KBM-7 (cell line): ENCODE data around the gene GLS.
A peak's percentile ranks its signal among the peaks of the same experiment; 100 is the strongest.

ENCODE experiments used
- DNase-seq: peaks from one replicate; pipeline ENCODE4 v3.0.0-alpha.2; 2015
- in situ Hi-C: fragments of 300-500 bp; cut with MboI; formaldehyde crosslinking; loops from 2 replicates; pipeline ENCODE4 v1.14.3; 2020; ENCODE audit warnings: low sequenced_read_pairs, low pct_unique_long_range_greater_than_20kb, mixed read lengths

The GLS gene

GRCh38 chr2:190910341-190911136, 29.9 kb downstream of the GLS start:
- in situ Hi-C loops: no loop called here
- no peak for DNase-seq

GRCh38 chr2:190911813-190912212, 31.2 kb downstream of the GLS start:
- no peak for DNase-seq
- in situ Hi-C loops: no loop called here

- DNase-seq: no peak
- in situ Hi-C loops: no loop called here
These were observed 32.1 kb downstream of the GLS start for GRCh38 chr2:190912726-190913125.

- DNase-seq: no peak
- in situ Hi-C loops: no loop called here
These were observed 33.1 kb downstream of the GLS start for GRCh38 chr2:190913725-190914124.

- DNase-seq: no peak
- in situ Hi-C loops: no loop called here
These were observed 36.2 kb downstream of the GLS start for GRCh38 chr2:190916829-190917228.

- no peak for DNase-seq
- in situ Hi-C loops: no loop called here
These were observed 39.5 kb downstream of the GLS start for GRCh38 chr2:190920085-190920484.

- DNase-seq: no peak
- in situ Hi-C loops: no loop called here
These were observed 41.8 kb downstream of the GLS start for GRCh38 chr2:190922376-190922775.

- in situ Hi-C loops: no loop called here
- no peak for DNase-seq
These were observed 46.7 kb downstream of the GLS start for GRCh38 chr2:190927301-190927700.

- in situ Hi-C loops: no loop called here
- no peak for DNase-seq
These were observed 49.3 kb downstream of the GLS start for GRCh38 chr2:190929919-190930318.

GRCh38 chr2:190930411-190930810, 49.8 kb downstream of the GLS start:
- in situ Hi-C loops: no loop called here
- DNase-seq: no peak

GRCh38 chr2:190932514-190932913, 51.9 kb downstream of the GLS start:
- in situ Hi-C loops: no loop called here
- DNase-seq: no peak

GRCh38 chr2:190933361-190933760, 52.7 kb downstream of the GLS start:
- DNase-seq: no peak
- in situ Hi-C loops: no loop called here

- in situ Hi-C loops: no loop called here
- DNase-seq: no peak
These were observed 54.4 kb downstream of the GLS start for GRCh38 chr2:190935054-190935453.

- in situ Hi-C loops: no loop called here
- no peak for DNase-seq
These were observed 58.2 kb downstream of the GLS start for GRCh38 chr2:190938771-190939335.

- DNase-seq: no peak
- in situ Hi-C loops: no loop called here
These were observed 59.8 kb downstream of the GLS start for GRCh38 chr2:190940454-190940853.

- DNase-seq: no peak
- in situ Hi-C loops: no loop called here
These were observed 61.0 kb downstream of the GLS start for GRCh38 chr2:190941571-190941970.

- DNase-seq: no peak
- in situ Hi-C loops: no loop called here
These were observed 62.1 kb downstream of the GLS start for GRCh38 chr2:190942697-190943096.

- in situ Hi-C loops: no loop called here
These were observed 63.1 kb downstream of the GLS start for GRCh38 chr2:190943706-190944105.

GRCh38 chr2:190947141-190947540, 66.5 kb downstream of the GLS start:
- in situ Hi-C loops: no loop called here
- peak; percentile 9 for DNase-seq

More at GRCh38 chr2:190943706-190944105, 63.1 kb downstream of the GLS start:
- DNase-seq: no peak

- in situ Hi-C loops: no loop called here
- peak; percentile 66 for DNase-seq
These were observed 67.2 kb downstream of the GLS start for GRCh38 chr2:190947711-190948251.

- DNase-seq: no peak
- in situ Hi-C loops: no loop called here
These were observed 68.0 kb downstream of the GLS start for GRCh38 chr2:190948671-190949070.
